Stimulated activated CD4-positive, alpha-beta T cell treated with anti-CD3 and anti-CD28 coated beads, TNF-alpha, amount 100 ng/mL, for 4 hours (primary cell): Measurements from ENCODE around the gene SLITRK1.

Experiments
- DNase-seq, 3 experiments: peaks; one replicate each; pipeline ENCODE4 v3.0.0-alpha.2; 2020; ENCODE audit warnings: low read depth in 3 of 3

SLITRK1 gene

DNA sequence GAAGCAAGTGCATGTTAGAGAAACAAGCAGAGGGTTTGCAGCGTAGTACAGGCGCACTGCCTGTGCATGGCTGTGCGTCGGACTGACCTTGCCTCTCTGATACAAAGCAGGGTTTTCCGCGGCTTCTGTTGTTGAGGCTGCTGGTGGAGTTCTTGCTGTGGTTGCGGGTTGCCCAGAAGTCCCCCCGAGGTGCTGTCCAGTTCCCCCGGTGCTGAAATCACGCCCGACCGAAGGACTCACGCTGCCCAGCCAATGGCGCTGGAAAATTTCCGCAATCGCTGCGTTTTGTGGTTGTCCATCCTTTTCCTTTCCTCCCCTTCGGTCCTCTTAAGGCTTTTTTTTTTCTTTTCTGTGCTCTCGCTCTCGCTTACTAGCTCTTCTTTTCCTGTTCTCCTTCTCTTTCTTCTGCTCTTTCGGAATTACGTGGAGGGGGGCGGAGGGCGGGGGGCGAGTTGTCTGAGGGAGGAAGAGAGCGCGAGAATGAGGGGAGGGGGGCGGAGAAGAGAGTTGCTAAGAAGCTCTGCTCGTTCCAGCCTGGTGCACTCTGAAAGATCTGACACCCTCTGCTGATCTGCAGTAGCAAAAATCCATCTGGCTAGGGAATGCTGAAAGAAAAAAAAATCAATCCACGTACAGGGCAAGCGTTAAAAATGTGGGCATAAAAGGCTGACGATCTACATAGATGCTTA is at the start of gene SLITRK1:
SLITRK1 (minus strand) TSS at position 558 of the 689 bp plus-strand sequence. CDS start 967 bp downstream, outside the sequence.
- no peak for DNase-seq

DNA sequence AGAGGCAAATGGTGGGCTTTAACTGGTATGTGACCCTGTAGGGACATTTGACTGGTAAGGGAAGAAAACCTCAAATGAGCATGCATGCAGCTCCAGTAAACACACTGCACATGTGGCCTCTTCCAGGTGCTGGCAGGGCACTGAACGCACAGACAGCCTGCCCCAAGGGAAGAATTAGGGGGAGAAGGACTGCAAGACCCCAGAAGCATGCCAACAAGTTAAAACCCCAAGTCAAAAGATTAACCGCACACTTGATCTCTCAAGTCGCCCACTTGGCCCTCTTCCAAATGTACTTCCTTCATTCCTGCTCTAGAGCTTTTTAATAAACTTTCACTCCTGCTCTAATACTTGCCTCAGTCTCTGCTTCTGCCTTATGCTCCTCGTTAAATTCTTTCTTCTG is 46.9 kb upstream of the SLITRK1 start:
- DNase-seq = no peak

GRCh38 chr13:83919775-83920174 is 37.5 kb upstream of the SLITRK1 start:
- no peak for DNase-seq

DNA sequence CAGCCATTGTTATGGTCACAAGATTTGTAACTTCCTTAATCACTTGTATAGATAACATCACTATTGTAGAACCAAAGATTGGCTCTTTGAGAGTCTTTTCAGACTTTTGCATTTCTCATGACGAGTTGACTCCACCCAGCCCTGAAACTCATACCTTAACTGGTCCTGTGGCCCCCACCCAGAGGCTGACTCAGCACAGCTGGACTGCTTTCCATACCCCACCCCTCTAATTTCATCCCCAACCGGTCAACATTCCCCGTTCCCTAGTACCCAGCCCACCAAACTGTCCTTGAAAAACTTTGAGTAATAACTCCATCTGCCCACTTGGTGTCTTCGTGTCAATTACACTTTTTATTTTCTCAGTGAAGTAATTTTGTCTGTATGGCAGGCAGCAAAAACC is 32.1 kb upstream of the SLITRK1 start:
- DNase-seq = no peak

GRCh38 chr13:83907196-83907989 is 25.1 kb upstream of the SLITRK1 start:
- DNase-seq = no peak

DNA sequence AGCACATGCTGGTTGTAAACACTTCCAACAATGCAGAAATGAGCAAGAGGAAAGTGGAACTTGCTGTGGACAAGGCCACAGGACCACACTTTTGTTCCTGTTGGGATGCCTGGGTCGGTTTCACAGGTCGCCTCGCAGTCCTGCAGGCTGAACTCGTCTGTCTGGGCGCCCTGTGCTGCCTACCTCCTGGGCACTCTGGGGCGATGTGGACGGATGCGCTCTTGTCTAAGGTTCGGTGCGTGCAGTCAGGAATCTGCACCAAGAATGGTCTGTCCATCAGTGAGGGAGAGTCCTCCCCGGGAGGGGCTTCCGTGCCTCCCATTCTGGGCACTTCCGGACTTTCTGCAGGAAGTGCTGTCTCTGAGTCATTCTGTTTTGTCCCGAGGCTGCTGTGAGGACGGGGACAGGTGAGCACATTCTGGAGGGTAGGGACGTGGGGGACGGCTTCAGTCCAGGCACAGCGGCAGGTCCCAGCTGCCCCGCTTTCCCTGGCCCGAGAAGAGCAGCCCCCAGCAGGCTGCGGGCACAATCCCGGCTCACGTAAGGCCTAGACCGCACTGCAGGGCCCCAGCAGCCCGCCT is 24.1 kb upstream of the SLITRK1 start:
- no peak for DNase-seq

DNA sequence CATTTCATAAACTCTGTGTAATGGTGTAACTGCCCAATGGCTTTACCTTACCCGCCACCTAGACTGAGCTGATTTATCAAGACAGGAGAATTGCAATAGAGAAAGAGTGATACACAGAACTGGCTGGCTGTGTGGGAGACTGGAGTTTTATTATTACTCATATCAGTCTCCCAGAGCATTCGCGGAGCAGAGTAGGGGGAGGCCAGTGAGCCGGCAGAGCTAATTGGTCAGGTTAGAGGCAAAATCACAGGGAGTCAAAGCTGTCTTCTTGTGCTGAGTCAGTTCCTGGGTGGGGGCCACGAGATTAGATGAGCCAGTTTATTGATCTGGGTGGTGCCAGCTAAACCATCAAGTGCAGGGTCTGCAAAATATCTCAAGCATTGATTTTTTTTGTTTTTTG is 23.4 kb upstream of the SLITRK1 start:
- DNase-seq = no peak

DNA sequence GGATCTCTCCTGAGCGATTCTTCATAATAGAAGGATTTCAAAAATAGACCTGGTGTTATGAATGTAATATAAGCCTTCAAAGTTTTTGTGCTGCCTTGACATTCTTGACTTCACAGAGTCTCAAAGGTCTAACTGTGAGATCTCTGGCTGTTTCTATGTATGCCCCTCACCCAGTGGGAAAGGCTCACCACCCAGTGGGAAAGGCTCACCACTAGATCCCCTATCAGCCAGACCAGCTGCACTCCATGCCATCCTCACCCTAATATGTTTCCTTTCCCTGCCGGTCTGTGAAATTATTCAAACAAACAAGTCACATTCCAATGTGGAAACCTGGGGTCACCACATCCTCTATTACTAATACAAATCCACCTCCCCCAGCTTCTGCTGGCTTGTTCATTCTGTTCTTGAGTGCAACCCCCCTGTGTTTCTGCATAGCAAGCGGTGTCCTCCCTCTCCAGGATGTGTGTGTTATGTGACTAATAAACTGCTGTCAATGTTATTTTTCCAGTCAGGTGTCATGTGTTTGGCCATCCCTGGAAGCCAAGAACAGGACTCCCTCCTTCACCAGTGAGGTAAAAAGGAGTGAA is 13.8 kb upstream of the SLITRK1 start:
- no peak for DNase-seq

GRCh38 chr13:83890358-83890757 is 8.1 kb upstream of the SLITRK1 start:
- DNase-seq = no peak

- no peak for DNase-seq
Observed at GRCh38 chr13:83884141-83884540, 1.9 kb upstream of the SLITRK1 start.

- DNase-seq = no peak
Observed at GRCh38 chr13:83883061-83883523, 818 bp upstream of the SLITRK1 start.

DNA sequence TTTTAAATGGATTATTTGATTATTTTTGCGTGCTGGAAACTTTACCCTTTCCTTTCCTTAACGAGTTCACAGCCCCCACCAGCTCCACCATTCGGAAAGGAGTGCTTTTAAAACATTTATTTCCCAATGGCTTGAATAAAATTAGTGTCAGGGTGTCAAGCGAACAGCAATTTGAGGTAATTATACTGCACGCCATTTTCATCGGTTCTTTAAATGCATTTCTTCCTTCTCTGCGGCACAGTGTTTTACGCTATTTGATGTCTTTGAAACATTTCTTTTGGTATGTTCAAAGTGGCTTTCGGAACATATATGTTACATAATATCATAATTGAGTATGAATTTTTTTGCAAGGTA is 309 bp upstream of the SLITRK1 start:
- no peak for DNase-seq

GRCh38 chr13:83881140-83881684 is 1.1 kb downstream of the SLITRK1 start:
- DNase-seq = no peak

GRCh38 chr13:83880275-83881139 is 1.8 kb downstream of the SLITRK1 start:
- DNase-seq = no peak

- no peak for DNase-seq
Observed at GRCh38 chr13:83879431-83880171, 2.7 kb downstream of the SLITRK1 start.

GRCh38 chr13:83878691-83879430 is 3.4 kb downstream of the SLITRK1 start:
- no peak for DNase-seq

DNA sequence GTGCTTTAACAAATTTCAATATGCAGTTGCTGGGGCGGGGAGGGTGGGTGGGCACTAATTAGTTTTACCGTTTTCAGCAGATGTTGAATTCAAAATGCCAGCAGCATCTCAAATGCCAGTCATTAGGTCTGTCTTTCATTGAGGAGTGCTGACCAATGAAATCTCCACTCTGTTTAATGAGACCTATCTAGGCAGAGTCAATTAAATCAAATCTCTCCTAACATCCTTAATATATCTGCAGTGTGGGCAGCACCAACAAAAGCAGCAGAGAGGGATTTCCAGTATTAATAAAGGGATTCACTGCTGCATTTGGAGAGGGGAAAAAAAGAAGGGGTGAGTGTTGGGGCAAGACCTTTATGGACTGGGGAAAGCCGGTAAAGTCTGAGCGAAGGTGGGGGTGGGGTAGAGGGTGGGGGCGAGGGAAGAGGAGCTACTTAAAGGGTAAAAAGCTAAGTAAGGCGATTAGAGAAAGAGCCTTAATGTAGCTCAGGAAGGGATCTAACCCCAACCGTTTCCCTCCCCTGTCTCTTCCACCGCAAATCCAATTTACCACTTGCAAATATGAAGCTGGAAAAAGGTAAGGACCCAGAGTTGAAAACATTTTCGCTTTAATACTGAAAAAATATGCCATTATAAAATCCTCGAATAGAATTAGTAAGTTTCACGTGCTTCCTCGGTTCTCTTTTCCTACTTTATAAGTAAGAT is 4.5 kb downstream of the SLITRK1 start:
- DNase-seq = no peak

- DNase-seq = no peak
Observed at GRCh38 chr13:83876546-83876945, 5.7 kb downstream of the SLITRK1 start.

GRCh38 chr13:83867708-83868107 is 14.6 kb downstream of the SLITRK1 start:
- no peak for DNase-seq
